Astrocyte (in vitro differentiated cells and primary cell): ENCODE results near the gene SUN3.
"Not testable (repeated sequence)": the region's sequence is repeated elsewhere in the genome, so short reads cannot be mapped to it uniquely, and the experiment has no call there.

Source experiments
- EZH2 ChIP-seq: IDR thresholded peaks from 2 replicates; pipeline ENCODE4 v1.6.1; 2012; ENCODE audit warnings: mild to moderate bottlenecking, low read length, inconsistent platforms; ENCODE audit not compliant: insufficient read depth
- TF ChIP-seq, protein P1 (sequence below): IDR thresholded peaks from 2 replicates; pipeline ENCODE4 v1.5.1; 2011; ENCODE audit warnings: low read depth, mild to moderate bottlenecking, inconsistent platforms, low read length, moderate library complexity; ENCODE audit not compliant: insufficient read depth

DNA sequence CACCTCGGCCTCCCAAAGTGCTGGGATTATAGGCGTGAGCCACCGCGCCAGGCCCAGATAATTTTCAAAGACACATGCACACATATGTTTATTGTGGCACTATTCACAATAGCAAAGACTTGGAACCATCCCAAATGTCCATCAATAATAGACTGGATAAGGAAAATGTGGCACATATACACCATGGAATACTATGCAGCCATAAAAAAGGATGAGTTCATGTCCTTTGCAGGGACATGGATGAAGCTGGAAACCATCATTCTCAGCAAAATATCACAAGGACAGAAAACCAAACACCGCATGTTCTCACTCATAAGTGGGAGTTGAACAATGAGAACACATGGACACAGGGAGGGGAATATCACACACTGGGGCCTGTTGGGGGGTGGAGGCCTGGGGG lies 48.3 kb downstream of the SUN3 start:
- TF ChIP-seq, protein P1, sequence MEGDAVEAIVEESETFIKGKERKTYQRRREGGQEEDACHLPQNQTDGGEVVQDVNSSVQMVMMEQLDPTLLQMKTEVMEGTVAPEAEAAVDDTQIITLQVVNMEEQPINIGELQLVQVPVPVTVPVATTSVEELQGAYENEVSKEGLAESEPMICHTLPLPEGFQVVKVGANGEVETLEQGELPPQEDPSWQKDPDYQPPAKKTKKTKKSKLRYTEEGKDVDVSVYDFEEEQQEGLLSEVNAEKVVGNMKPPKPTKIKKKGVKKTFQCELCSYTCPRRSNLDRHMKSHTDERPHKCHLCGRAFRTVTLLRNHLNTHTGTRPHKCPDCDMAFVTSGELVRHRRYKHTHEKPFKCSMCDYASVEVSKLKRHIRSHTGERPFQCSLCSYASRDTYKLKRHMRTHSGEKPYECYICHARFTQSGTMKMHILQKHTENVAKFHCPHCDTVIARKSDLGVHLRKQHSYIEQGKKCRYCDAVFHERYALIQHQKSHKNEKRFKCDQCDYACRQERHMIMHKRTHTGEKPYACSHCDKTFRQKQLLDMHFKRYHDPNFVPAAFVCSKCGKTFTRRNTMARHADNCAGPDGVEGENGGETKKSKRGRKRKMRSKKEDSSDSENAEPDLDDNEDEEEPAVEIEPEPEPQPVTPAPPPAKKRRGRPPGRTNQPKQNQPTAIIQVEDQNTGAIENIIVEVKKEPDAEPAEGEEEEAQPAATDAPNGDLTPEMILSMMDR, result not testable (repeated sequence)
- not testable (repeated sequence) for TF ChIP-seq EZH2
